HL-60 (cell line): ENCODE measurements around the gene IFT80.

Experiments used
- GABPA ChIP-seq: IDR thresholded peaks from 2 replicates; pipeline ENCODE4 v1.6.1; 2012; ENCODE audit warnings: low read depth
- POLR2AphosphoS5 ChIP-seq: IDR thresholded peaks from 2 replicates; pipeline ENCODE4 v1.6.1; 2012; ENCODE audit warnings: low read depth
- SPI1 ChIP-seq: IDR thresholded peaks from 2 replicates; pipeline ENCODE4 v1.6.1; 2012; ENCODE audit warnings: low read depth, mild to moderate bottlenecking, borderline replicate concordance
- TF ChIP-seq, protein P1 (sequence below): IDR thresholded peaks from one replicate; pipeline ENCODE4 v1.5.1; 2011; ENCODE audit warnings: low read length, control low read depth, inconsistent platforms; ENCODE audit not compliant: insufficient read depth
- TF ChIP-seq, protein P2 (sequence below): IDR thresholded peaks from 2 replicates; pipeline ENCODE4 v1.6.1; 2012; ENCODE audit warnings: low read depth; ENCODE audit not compliant: insufficient replicate concordance

DNA sequence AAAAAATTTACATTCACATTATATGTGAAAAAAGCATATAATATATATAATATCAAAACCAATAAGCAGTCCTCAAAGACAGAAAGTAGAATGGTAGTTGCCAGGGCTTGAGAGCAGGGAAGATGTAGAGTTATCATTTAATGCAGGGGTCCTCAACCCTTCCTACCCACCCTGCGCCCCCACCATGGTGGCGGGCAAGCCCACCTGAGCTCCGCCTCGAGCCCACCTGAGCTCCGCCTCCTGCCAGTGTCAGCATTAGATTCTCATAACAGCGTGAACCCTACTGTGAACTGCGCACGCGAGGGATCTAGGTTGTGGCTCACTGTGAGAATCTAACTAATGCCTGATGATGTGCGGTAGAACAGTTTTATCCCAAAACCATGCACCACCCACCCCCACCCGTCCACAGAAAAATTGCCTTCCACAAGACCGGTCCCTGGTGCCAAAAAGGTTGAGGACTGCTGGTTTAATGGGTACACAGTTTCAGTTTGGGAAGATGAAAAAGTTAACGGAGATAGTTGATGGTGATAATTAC lies 47.6 kb upstream of the IFT80 start:
- TF ChIP-seq, protein P1, sequence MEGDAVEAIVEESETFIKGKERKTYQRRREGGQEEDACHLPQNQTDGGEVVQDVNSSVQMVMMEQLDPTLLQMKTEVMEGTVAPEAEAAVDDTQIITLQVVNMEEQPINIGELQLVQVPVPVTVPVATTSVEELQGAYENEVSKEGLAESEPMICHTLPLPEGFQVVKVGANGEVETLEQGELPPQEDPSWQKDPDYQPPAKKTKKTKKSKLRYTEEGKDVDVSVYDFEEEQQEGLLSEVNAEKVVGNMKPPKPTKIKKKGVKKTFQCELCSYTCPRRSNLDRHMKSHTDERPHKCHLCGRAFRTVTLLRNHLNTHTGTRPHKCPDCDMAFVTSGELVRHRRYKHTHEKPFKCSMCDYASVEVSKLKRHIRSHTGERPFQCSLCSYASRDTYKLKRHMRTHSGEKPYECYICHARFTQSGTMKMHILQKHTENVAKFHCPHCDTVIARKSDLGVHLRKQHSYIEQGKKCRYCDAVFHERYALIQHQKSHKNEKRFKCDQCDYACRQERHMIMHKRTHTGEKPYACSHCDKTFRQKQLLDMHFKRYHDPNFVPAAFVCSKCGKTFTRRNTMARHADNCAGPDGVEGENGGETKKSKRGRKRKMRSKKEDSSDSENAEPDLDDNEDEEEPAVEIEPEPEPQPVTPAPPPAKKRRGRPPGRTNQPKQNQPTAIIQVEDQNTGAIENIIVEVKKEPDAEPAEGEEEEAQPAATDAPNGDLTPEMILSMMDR = no peak
- TF ChIP-seq POLR2AphosphoS5 (no peak), GABPA (no peak), SPI1 (no peak)
- TF ChIP-seq, protein P2, sequence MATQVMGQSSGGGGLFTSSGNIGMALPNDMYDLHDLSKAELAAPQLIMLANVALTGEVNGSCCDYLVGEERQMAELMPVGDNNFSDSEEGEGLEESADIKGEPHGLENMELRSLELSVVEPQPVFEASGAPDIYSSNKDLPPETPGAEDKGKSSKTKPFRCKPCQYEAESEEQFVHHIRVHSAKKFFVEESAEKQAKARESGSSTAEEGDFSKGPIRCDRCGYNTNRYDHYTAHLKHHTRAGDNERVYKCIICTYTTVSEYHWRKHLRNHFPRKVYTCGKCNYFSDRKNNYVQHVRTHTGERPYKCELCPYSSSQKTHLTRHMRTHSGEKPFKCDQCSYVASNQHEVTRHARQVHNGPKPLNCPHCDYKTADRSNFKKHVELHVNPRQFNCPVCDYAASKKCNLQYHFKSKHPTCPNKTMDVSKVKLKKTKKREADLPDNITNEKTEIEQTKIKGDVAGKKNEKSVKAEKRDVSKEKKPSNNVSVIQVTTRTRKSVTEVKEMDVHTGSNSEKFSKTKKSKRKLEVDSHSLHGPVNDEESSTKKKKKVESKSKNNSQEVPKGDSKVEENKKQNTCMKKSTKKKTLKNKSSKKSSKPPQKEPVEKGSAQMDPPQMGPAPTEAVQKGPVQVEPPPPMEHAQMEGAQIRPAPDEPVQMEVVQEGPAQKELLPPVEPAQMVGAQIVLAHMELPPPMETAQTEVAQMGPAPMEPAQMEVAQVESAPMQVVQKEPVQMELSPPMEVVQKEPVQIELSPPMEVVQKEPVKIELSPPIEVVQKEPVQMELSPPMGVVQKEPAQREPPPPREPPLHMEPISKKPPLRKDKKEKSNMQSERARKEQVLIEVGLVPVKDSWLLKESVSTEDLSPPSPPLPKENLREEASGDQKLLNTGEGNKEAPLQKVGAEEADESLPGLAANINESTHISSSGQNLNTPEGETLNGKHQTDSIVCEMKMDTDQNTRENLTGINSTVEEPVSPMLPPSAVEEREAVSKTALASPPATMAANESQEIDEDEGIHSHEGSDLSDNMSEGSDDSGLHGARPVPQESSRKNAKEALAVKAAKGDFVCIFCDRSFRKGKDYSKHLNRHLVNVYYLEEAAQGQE = no peak
